GM19324 (cell line): ENCODE results near the gene ADM2.
"Not testable (repeated sequence)": the region's sequence is repeated elsewhere in the genome, so short reads cannot be mapped to it uniquely, and the experiment has no call there.

Experiments used
- ATAC-seq: cut with Tn5 transposase; IDR thresholded peaks from one replicate; pipeline ENCODE4 v1.9.1; 2021; ENCODE audit warnings: mild to moderate bottlenecking, moderate library complexity; ENCODE audit not compliant: unreplicated experiment, low FRiP score

Gene ADM2, protein sequence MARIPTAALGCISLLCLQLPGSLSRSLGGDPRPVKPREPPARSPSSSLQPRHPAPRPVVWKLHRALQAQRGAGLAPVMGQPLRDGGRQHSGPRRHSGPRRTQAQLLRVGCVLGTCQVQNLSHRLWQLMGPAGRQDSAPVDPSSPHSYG

DNA sequence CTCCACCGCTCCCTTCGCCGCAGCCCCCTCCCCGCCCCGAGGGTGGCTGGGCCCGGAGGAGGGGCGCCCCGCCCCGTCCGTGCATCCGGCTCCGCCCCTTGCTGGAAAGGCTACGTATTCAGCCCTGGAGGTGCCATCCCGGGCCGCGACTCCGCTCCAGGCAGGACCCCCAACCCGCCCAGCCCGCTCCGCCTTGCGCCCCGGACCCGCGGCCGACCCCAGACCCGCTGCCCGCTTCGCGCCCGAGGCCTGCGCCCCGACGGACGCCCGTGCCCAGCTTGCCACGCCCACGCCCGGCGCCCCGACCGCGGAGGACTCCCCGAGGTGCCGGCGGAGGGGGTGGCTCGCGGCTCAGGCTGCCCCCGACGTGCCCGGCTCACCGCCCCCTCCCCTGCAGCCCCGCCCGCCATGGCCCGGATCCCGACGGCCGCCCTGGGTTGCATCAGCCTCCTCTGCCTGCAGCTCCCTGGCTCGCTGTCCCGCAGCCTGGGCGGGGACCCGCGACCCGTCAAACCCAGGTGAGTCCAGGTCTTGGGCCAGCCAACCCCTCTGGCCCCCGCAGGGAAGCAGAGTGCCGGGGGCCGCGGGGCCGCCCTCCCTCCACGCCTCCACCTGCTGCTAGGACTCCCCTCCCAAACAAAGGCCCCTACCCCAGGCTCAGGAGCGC lies at the start of gene ADM2:
Gene ADM2, plus strand, starts transcription at position 104 of the 667 bp plus-strand sequence. Its CDS starts 305 bp downstream, at position 409.
- no peak for ATAC-seq

GRCh38 chr22:50432131-50432876 lies 49.0 kb upstream of the ADM2 start:
- no peak for ATAC-seq

- not testable (repeated sequence) for ATAC-seq
Measured at GRCh38 chr22:50432877-50433510, 48.3 kb upstream of the ADM2 start.

GRCh38 chr22:50434849-50435248 lies 46.5 kb upstream of the ADM2 start:
- ATAC-seq: no peak

GRCh38 chr22:50435291-50436014 lies 45.9 kb upstream of the ADM2 start:
- no peak for ATAC-seq

GRCh38 chr22:50436015-50436830 lies 45.1 kb upstream of the ADM2 start:
- ATAC-seq: no peak

GRCh38 chr22:50436841-50437341 lies 44.5 kb upstream of the ADM2 start:
- ATAC-seq: no peak

- no peak for ATAC-seq
Measured at GRCh38 chr22:50437511-50438304, 43.6 kb upstream of the ADM2 start.

DNA sequence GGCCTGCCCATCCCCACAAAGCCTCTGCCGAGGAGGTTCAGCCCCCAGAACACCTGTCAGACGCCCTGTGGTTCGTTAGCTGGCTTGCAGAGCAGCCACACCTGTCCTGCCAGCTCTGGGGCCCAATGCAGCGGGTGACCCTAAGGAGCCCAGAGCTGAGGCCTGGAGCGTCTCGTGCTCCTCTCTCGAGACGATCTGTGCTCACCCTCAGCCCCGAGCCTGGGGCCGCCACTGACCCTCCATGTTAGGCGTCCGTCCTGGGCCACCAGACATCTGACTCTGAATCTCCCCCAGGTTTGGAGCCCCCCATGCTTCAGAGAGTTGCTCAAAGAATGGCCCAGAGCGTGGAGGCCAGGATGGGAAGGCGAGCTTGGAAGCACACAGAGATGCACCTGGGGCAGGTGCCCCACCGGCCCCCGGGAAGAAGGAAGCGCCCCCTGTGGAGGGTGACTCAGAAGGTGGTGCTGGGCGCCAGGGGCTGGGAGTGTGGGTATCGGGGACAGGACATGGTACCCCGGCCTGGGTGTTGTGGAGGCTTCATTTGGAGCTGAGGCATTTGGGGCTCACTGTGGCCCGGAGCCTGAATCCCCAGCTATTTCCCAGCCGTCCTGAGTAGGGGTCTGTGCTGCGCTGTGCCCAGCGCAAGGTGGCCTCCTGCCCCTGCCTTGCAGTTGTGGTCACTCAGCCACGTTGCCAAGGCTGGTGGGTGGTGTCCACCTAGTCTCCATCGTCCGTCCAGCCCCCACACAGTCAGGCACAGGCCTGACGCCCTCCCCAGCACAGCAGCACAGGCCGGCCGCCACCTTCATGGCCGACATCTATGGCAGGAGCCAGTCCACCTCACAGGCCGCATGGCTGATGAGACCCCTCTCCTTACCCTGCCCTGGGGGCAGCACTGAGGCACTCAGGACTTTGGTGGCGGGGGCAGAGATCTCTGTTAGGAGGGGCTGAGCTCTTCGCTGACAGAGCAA lies 42.8 kb upstream of the ADM2 start:
- no peak for ATAC-seq

DNA sequence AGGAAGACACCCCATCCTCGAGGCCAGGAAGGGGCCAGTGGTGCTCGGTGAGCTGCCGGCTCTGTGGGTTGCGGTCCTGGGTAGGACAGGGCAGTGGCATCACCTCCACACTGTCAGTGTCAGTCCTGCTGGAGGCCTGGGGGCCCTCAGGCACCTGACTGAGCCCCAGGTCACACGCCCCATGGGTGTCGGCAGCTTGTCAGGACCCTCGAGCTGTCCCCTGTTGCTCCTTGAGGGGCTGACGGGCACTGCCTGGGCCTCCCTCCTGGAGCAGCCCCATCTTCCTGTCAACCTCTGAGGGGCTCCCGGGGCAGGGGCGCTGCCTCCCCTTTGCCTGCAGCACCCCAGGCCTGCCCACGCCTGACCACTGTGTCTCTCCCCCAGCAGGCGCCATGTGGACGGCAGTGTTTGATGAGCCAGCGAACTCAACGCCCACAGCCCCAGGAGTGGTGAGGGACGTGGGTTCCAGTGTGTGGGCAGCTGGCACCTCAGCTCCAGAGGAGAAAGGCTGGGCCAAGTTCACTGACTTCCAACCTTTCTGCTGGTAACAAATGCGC lies 42.0 kb upstream of the ADM2 start:
- no peak for ATAC-seq

- ATAC-seq: no peak
Measured at GRCh38 chr22:50439871-50440331, 41.4 kb upstream of the ADM2 start.

- ATAC-seq: no peak
Measured at GRCh38 chr22:50440544-50441249, 40.6 kb upstream of the ADM2 start.

DNA sequence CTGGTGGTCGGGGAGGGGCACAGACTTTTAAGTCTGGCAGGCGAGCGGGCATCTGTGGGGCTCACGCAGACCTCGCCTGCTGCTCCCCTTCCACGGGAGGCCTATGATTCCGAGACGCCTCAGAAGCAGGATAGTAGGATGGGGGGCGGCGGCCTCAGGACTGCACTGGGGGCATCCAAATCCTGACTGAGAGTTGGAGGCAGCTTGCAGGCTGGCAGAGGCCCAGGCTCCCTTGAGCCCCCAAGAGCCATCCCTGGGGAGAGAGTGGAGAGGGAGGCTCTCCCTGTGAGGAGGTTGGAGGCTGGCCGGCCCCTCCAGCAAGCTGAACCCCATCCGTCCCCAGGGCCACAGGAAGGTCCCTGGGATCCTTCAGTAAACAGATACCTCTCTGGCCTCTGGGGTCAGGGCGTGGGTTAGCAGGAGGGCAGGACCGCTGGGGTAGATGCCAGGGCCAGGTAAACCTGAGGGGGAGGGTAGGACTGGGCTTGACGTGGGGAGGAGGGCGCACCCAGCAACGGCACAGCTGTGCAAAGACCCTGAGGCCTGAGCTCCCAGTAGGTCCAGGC lies 39.8 kb upstream of the ADM2 start:
- no peak for ATAC-seq

DNA sequence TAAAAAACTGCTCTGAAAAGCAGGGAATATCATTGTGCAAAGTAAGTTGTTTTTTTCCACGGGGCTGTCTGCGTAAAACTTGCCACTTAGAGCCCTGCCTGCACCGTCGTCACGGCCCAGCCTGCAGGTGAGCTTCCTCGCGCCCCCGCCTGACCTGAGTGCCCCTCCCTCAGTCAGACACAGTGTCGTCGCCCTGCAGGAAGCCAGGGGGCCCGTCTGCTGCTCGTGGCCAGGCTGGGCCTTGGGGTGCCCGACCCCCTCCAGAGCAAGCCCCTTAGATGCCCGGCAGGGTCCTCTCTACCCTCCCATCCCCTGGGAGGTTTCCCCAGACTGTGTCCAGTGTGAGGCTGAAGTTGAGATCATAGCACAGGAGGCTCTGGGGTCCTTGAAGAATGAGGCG lies 38.1 kb upstream of the ADM2 start:
- ATAC-seq: no peak

- ATAC-seq: no peak
Measured at GRCh38 chr22:50443801-50444625, 37.3 kb upstream of the ADM2 start.
